K562 (cell line): Measurements from ENCODE around the gene SYTL5. TPM values are rescaled to one million over a fixed set of nuclear protein-coding genes. Genes with fewer than 3 reads are reported as not detected.

ENCODE experiments used
- ATAC-seq: fragments of 200-7000 bp; cut with Tn5 transposase; 3 replicates; pipeline ENCODE4 v1.9.1; 2020; ENCODE audit warnings: moderate library complexity
- BruUV-seq: library from RNA; stranded (reverse); fragments of 400-500 nt; replicated peaks from 2 replicates; lab custom pipeline; 2021; lab: Mats Ljungman, UMichigan
- CTCF ChIA-PET: fragments of 300-600 bp; formaldehyde crosslinking; extraction: SDS; loops from one replicate; lab custom pipeline; 2021; ENCODE audit warnings: low intra/inter-chr PET ratio; lab: Yijun Ruan, JAX
- POLR2A ChIA-PET: fragments of 300-600, 350-650 bp; sonication (Branson Sonifier 250); formaldehyde crosslinking; extraction: SDS; loops from one replicate; lab custom pipeline; 2021; ENCODE audit warnings: antibody characterized with exemption, inconsistent platforms; lab: Yijun Ruan, JAX
- DNase-seq, 4 experiments: peaks; one replicate each; pipeline versions ENCODE4 v3.0.0 to v3.0.0-alpha.2; 2011 to 2018; ENCODE audit warnings: low spot score in 3 of 4, mixed read lengths in 3 of 4; ENCODE audit errors: extremely low read depth in 1 of 4
- FAIRE-seq: peaks from 2 replicates; lab custom pipeline; 2011; peaks lifted over from hg19 to GRCh38; lab: Jason Lieb, UNC
- H2AFZ ChIP-seq: 2 replicates; pipeline ENCODE4 v1.6.0; 2011; ENCODE audit warnings: low read depth, low read length, control low read depth, inconsistent platforms
- H3K27ac ChIP-seq: fragments of 200-600 bp; 3 replicates; pipeline ENCODE4 v1.8.0; 2011; ENCODE audit warnings: low read depth, mild to moderate bottlenecking, control low read depth, inconsistent platforms, low read length, moderate library complexity, mixed read lengths; ENCODE audit errors: extremely low read depth
- H3K27me3 ChIP-seq, 2 experiments: fragments of 300-600 bp in 1 of 2; 2 replicates in 1 of 2; 3 replicates in 1 of 2; pipeline versions ENCODE4 v1.6.0 to v1.8.0; 2011; ENCODE audit warnings: inconsistent platforms in 2 of 2, low read length in 2 of 2, mild to moderate bottlenecking in 1 of 2, mixed read lengths in 1 of 2, moderate library complexity in 1 of 2; ENCODE audit not compliant: control insufficient read depth in 2 of 2, insufficient read depth in 2 of 2
- H3K36me3 ChIP-seq: fragments of 300-600 bp; 3 replicates; pipeline ENCODE4 v1.8.0; 2011; ENCODE audit warnings: mild to moderate bottlenecking, low read length, inconsistent platforms; ENCODE audit not compliant: control insufficient read depth, insufficient read depth
- H3K4me1 ChIP-seq, 2 experiments: fragments of 200-600 bp in 1 of 2; replicated peaks in 1 of 2; 2 replicates in 1 of 2; 3 replicates in 1 of 2; pipeline versions ENCODE4 v1.5.1 to v1.8.0; 2011; ENCODE audit warnings: inconsistent platforms in 2 of 2, low read length in 2 of 2, mild to moderate bottlenecking in 1 of 2, mixed read lengths in 1 of 2, moderate library complexity in 1 of 2; ENCODE audit not compliant: control insufficient read depth in 2 of 2, insufficient read depth in 2 of 2
- H3K4me2 ChIP-seq: 2 replicates; pipeline ENCODE4 v1.6.1; 2011; ENCODE audit warnings: low read length, control low read depth, inconsistent platforms, mixed read lengths; ENCODE audit not compliant: insufficient read depth
- H3K4me3 ChIP-seq: fragments of 200-600 bp; sonication (generic), shearing (Covaris generic); 2 replicates; pipeline ENCODE4 v1.5.1; 2016; ENCODE audit warnings: control low read depth, inconsistent platforms
- H3K79me2 ChIP-seq: fragments of 200-600 bp; 3 replicates; pipeline ENCODE4 v1.8.0; 2011; ENCODE audit warnings: low read length, inconsistent platforms; ENCODE audit not compliant: control insufficient read depth, insufficient read depth
- H3K9ac ChIP-seq, 2 experiments: 2 replicates each; pipeline versions ENCODE4 v1.6.0 to v1.6.1; 2011; ENCODE audit warnings: low read depth in 2 of 2, low read length in 2 of 2, control low read depth in 1 of 2, inconsistent platforms in 1 of 2, mild to moderate bottlenecking in 1 of 2, mixed read lengths in 1 of 2; ENCODE audit not compliant: insufficient read depth in 1 of 2
- H3K9me1 ChIP-seq: one replicate; pipeline ENCODE4 v1.6.0; 2011; ENCODE audit warnings: inconsistent platforms, mild to moderate bottlenecking, low read length, moderate library complexity; ENCODE audit not compliant: control insufficient read depth, insufficient read depth
- H3K9me3 ChIP-seq: replicated peaks from 2 replicates; pipeline ENCODE4 v1.5.1; 2011; ENCODE audit warnings: low read depth, low read length, inconsistent platforms; ENCODE audit not compliant: control insufficient read depth, insufficient read depth
- H4K20me1 ChIP-seq: replicated peaks from 2 replicates; pipeline ENCODE4 v1.6.1; 2011; ENCODE audit warnings: low read length, inconsistent platforms, mixed read lengths; ENCODE audit not compliant: control insufficient read depth, insufficient read depth
- HDAC6 ChIP-seq: IDR thresholded peaks from 2 replicates; pipeline ENCODE4 v1.6.1; 2012; ENCODE audit warnings: low read depth, mild to moderate bottlenecking, control low read depth, inconsistent platforms, low read length, moderate library complexity
- TAF1 ChIP-seq: IDR thresholded peaks from 2 replicates; pipeline ENCODE4 v1.6.1; 2011; ENCODE audit warnings: mild to moderate bottlenecking, low read length, moderate library complexity; ENCODE audit not compliant: insufficient read depth, control insufficient read depth, severe bottlenecking; ENCODE audit errors: extremely low read depth
- TFE3 ChIP-seq: fragments of 450-650 bp; formaldehyde crosslinking; IDR thresholded peaks from 2 replicates; pipeline ENCODE4 v1.4.0; 2020; ENCODE audit warnings: mild to moderate bottlenecking, mixed read lengths
- ZNF23 ChIP-seq: fragments of 250-450 bp; sonication (Bioruptor Pico); IDR thresholded peaks from 2 replicates; pipeline ENCODE4 v1.4.0; 2020; ENCODE audit warnings: mild to moderate bottlenecking
- WGBS: fragments of 100-300 bp; shearing (Covaris generic); methylation state at CpG from one replicate; pipeline ENCODE4 v1.1.6; 2016; ENCODE audit warnings: low coverage, mixed read lengths; ENCODE audit not compliant: insufficient coverage; ENCODE audit errors: missing lambda C conversion rate; 5-methylcytosine and 5-hydroxymethylcytosine counted together
- in situ Hi-C: fragments of 300-500 bp; cut with MboI; formaldehyde crosslinking; loops from 4 replicates; pipeline ENCODE4 v1.15.0; 2018; ENCODE audit warnings: inconsistent platforms, mixed read lengths
- intact Hi-C: fragments of 100-400 bp; cut with micrococcal nuclease; formaldehyde crosslinking; loops from 2 replicates; pipeline ENCODE4 v1.14.2; 2022
- polyA plus RNA-seq, 8 experiments: library from polyadenylated mRNA; depleted of rRNA in 4 of 8; stranded (reverse) in 5 of 8; unstranded in 3 of 8; fragments of >200 nt; fragmentation: Nextera tagmentation in 2 of 8; fragmentation: Illumina TruSeq in 1 of 8; extraction: Ambion mirVana in 2 of 8; extraction: Trizol in 1 of 8; gene quantifications; 2 replicates each; pipeline versions ENCODE4 v1.2.1 to v1.2.3, GENCODE V29; 2011 to 2014; ENCODE audit warnings: inconsistent platforms in 1 of 8, missing spikeins in 1 of 8
- total RNA-seq, 7 experiments: library from RNA; depleted of rRNA in 6 of 7; stranded (reverse); fragments of >200 nt in 6 of 7; fragmentation: Illumina TruSeq in 2 of 7; extraction: Trizol in 2 of 7; gene quantifications; 2 replicates each; pipeline versions ENCODE4 v1.2.1 to v1.2.3, GENCODE V29; 2011 to 2021; ENCODE audit warnings: low replicate concordance in 1 of 7

SYTL5 gene
- total and polyA plus RNA-seq, 9 of the 15 experiments (the other 6 are each of a cell fraction or from before 2014, with no cell fraction given): 0.01 to 0.25 (median 0.09) TPM

GRCh38 chrX:38106991-38107655 lies 100.8 kb downstream of the SYTL5 start (continued):
- TF ChIP-seq TFE3 (no peak), TAF1 (no peak), ZNF23 (CRISPR knock-in tag) (no peak)

- no peaks in the 10 kb centered on the region for H4K20me1 ChIP-seq
- intact Hi-C loops (no loop called here), in situ Hi-C loops (no loop called here)
- no peak overlapping the region for H3K4me3 ChIP-seq
- no peak overlapping the region for H3K4me2 ChIP-seq
- H3K79me2 ChIP-seq: no peaks in the 10 kb centered on the region
- DNase-seq: no peak
- FAIRE-seq: no peak
- H3K4me1 ChIP-seq: peaks cover 0 to 3% of the 10 kb centered on the region in 2 experiments; a peak in 2 of 5 replicates
- no peak overlapping the region for H3K27ac ChIP-seq
- H3K27me3 ChIP-seq: no peaks in the 10 kb centered on the region
- POLR2A ChIA-PET: no interaction called here
- H2AFZ ChIP-seq: no peak overlapping the region
- no peak for ATAC-seq
- WGBS: 27% methylated on average over 6 of the region's 6 CpGs
- H3K9me1 ChIP-seq: no peaks in the 10 kb centered on the region
- no peak for TF ChIP-seq HDAC6
- H3K9me3 ChIP-seq: no peaks in the 10 kb centered on the region
- no peak overlapping the region for H3K9ac ChIP-seq
- CTCF ChIA-PET: no interaction called here
- no peaks in the 10 kb centered on the region for H3K36me3 ChIP-seq
- BruUV-seq: no TSS peak
Measured at GRCh38 chrX:38108364-38108763, 102.0 kb downstream of the SYTL5 start.
